CD14-positive monocyte (primary cell): Measurements from ENCODE around the gene PTPN18. TPM values are rescaled to one million over a fixed set of nuclear protein-coding genes. Genes with fewer than 3 reads are reported as not detected.
"Not testable (repeated sequence)": the region's sequence is repeated elsewhere in the genome, so short reads cannot be mapped to it uniquely, and the experiment has no call there.

Source experiments
- DNase-seq, 3 donors: peaks; one replicate each; pipeline ENCODE4 v3.0.0-alpha.2; 2011 to 2022
- H2AFZ ChIP-seq: 2 replicates; pipeline ENCODE4 v1.6.0; 2012; ENCODE audit warnings: mild to moderate bottlenecking, low read depth, low read length, inconsistent platforms; ENCODE audit not compliant: insufficient read depth, poor library complexity, severe bottlenecking
- H3K27ac ChIP-seq, 2 donors: 1 replicate in 1 of 2; 2 replicates in 1 of 2; pipeline ENCODE4 v1.5.1; 2012 to 2013; ENCODE audit warnings: low read length in 2 of 2, control low read depth in 1 of 2, inconsistent platforms in 1 of 2, low read depth in 1 of 2, mild to moderate bottlenecking in 1 of 2
- H3K27me3 ChIP-seq, 2 donors: one replicate each; pipeline versions ENCODE4 v1.6.0 to v1.6.1; 2011 to 2013; ENCODE audit warnings: low read length in 2 of 2; ENCODE audit not compliant: control insufficient read depth in 2 of 2, insufficient read depth in 2 of 2
- H3K36me3 ChIP-seq, 2 donors: replicated peaks in 1 of 2; 1 replicate in 1 of 2; 2 replicates in 1 of 2; pipeline versions ENCODE4 v1.5.1 to v1.6.1; 2012 to 2013; ENCODE audit warnings: low read length in 2 of 2, control low read depth in 1 of 2, inconsistent platforms in 1 of 2, mild to moderate bottlenecking in 1 of 2; ENCODE audit not compliant: insufficient read depth in 2 of 2, control insufficient read depth in 1 of 2
- H3K4me1 ChIP-seq, 2 donors: 1 replicate in 1 of 2; 2 replicates in 1 of 2; pipeline versions ENCODE4 v1.5.1 to v1.6.1; 2012 to 2013; ENCODE audit warnings: low read length in 2 of 2, control low read depth in 1 of 2, inconsistent platforms in 1 of 2, mild to moderate bottlenecking in 1 of 2, moderate library complexity in 1 of 2; ENCODE audit not compliant: insufficient read depth in 2 of 2, control insufficient read depth in 1 of 2
- H3K4me2 ChIP-seq: replicated peaks from 2 replicates; pipeline ENCODE3; 2012; ENCODE audit warnings: low read length, moderate library complexity, mild to moderate bottlenecking; ENCODE audit not compliant: poor library complexity, severe bottlenecking; ENCODE audit errors: extremely low read depth
- H3K4me3 ChIP-seq, 3 experiments: fragments of 200-600 bp in 1 of 3; sonication (generic) in 1 of 3; replicated peaks in 1 of 3; 1 replicate in 2 of 3; 2 replicates in 1 of 3; pipeline ENCODE4 v1.5.1; 2011 to 2013; ENCODE audit warnings: low read length in 3 of 3, mild to moderate bottlenecking in 3 of 3, control low read depth in 2 of 3, low read depth in 2 of 3, inconsistent platforms in 1 of 3, moderate library complexity in 1 of 3
- H3K79me2 ChIP-seq: 2 replicates; pipeline ENCODE4 v1.6.0; 2012; ENCODE audit warnings: mild to moderate bottlenecking, control low read depth, inconsistent platforms, low read length, moderate library complexity; ENCODE audit not compliant: insufficient read depth
- H3K9ac ChIP-seq: 2 replicates; pipeline ENCODE4 v1.6.0; 2017; ENCODE audit warnings: low read length, mild to moderate bottlenecking; ENCODE audit not compliant: insufficient read depth, poor library complexity, severe bottlenecking
- H3K9me3 ChIP-seq, 2 donors: replicated peaks in 1 of 2; 1 replicate in 1 of 2; 2 replicates in 1 of 2; pipeline versions ENCODE4 v1.5.1 to v1.6.1; 2012 to 2013; ENCODE audit warnings: low read length in 2 of 2, control low read depth in 1 of 2; ENCODE audit not compliant: control insufficient read depth in 1 of 2, insufficient read depth in 1 of 2
- H4K20me1 ChIP-seq: 2 replicates; pipeline ENCODE4 v1.6.0; 2012; ENCODE audit warnings: mild to moderate bottlenecking, low read length, control low read depth, moderate library complexity; ENCODE audit not compliant: insufficient read depth
- H3K27ac Mint-ChIP-seq, 7 donors: one replicate each; pipeline ENCODE4 v1.8.0; 2020; ENCODE audit warnings: mild to moderate bottlenecking in 7 of 7, mixed read lengths in 7 of 7, moderate library complexity in 6 of 7, inconsistent platforms in 2 of 7
- H3K27me3 Mint-ChIP-seq, 3 donors: one replicate each; pipeline ENCODE4 v1.8.0; 2021 to 2022; ENCODE audit warnings: low read depth in 3 of 3, mild to moderate bottlenecking in 3 of 3, mixed read lengths in 3 of 3, moderate library complexity in 3 of 3, inconsistent platforms in 1 of 3
- H3K36me3 Mint-ChIP-seq, 2 donors: one replicate each; pipeline ENCODE4 v1.8.0; 2020; ENCODE audit warnings: mixed read lengths in 2 of 2, inconsistent platforms in 1 of 2, mild to moderate bottlenecking in 1 of 2
- H3K4me1 Mint-ChIP-seq: one replicate; pipeline ENCODE4 v1.8.0; 2020; ENCODE audit warnings: mild to moderate bottlenecking, mixed read lengths
- H3K4me3 Mint-ChIP-seq, 2 donors: one replicate each; pipeline ENCODE4 v1.8.0; 2020; ENCODE audit warnings: mild to moderate bottlenecking in 2 of 2, mixed read lengths in 2 of 2, moderate library complexity in 1 of 2
- H3K9me3 Mint-ChIP-seq, 7 donors: one replicate each; pipeline ENCODE4 v1.8.0; 2020 to 2022; ENCODE audit warnings: mixed read lengths in 7 of 7, mild to moderate bottlenecking in 6 of 7, moderate library complexity in 6 of 7, inconsistent platforms in 2 of 7
- WGBS: methylation state at CpG from one replicate; pipeline ENCODE4 v1.1.5; 2013; ENCODE audit warnings: missing lambda C conversion rate; ENCODE audit not compliant: insufficient coverage; 5-methylcytosine and 5-hydroxymethylcytosine counted together
- intact Hi-C, 2 donors: fragments of 100-400 bp; cut with micrococcal nuclease; formaldehyde crosslinking; loops; one replicate each; pipeline versions ENCODE4 v1.15.0 to v1.15.1; 2023
- polyA plus RNA-seq, 3 donors: library from polyadenylated mRNA; depleted of rRNA in 1 of 3; unstranded in 2 of 3; stranded (reverse) in 1 of 3; fragments of 300-500 nt in 2 of 3; fragments of >200 nt in 1 of 3; fragmentation: Illumina TruSeq in 2 of 3; gene quantifications; 1 replicate in 2 of 3; 2 replicates in 1 of 3; pipeline ENCODE4 v1.2.3, GENCODE V29; 2012 to 2021
- small RNA-seq: library from RNA; depleted of rRNA; stranded (forward); fragments of <200 nt; gene quantifications from one replicate; pipeline ENCODE3, GENCODE V24; 2012; ENCODE audit warnings: low read depth; ENCODE audit not compliant: insufficient read length

The PTPN18 gene
- polyA plus RNA-seq, 3 donors = 72.2 to 365 (median 102) TPM

- no CpG with 5 or more reads among the region's 1 CpG for WGBS
- H3K9me3 Mint-ChIP-seq, H3K27ac Mint-ChIP-seq: not testable (repeated sequence)
Observed at GRCh38 chr2:130416693-130417092, 60.8 kb downstream of the PTPN18 start.

GRCh38 chr2:130418845-130419244 is 63.0 kb downstream of the PTPN18 start:
- intact Hi-C loops, H3K4me1 ChIP-seq, H3K36me3 ChIP-seq, H3K9me3 Mint-ChIP-seq, H4K20me1 ChIP-seq, H3K27ac ChIP-seq, H3K9me3 ChIP-seq, H3K27ac Mint-ChIP-seq, H3K9ac ChIP-seq, H2AFZ ChIP-seq, H3K27me3 ChIP-seq, H3K4me3 ChIP-seq, H3K4me1 Mint-ChIP-seq, H3K36me3 Mint-ChIP-seq, H3K4me3 Mint-ChIP-seq, H3K4me2 ChIP-seq, DNase-seq, H3K79me2 ChIP-seq: not testable (repeated sequence)
- H3K27me3 Mint-ChIP-seq = peaks cover 3 to 15% (median 11%) of the 10 kb centered on the region in 3 donors
- no CpG with 5 or more reads among the region's 1 CpG for WGBS

More at GRCh38 chr2:130416693-130417092, 60.8 kb downstream of the PTPN18 start:
- H4K20me1 ChIP-seq, H3K27me3 Mint-ChIP-seq, H3K27me3 ChIP-seq, H3K4me1 Mint-ChIP-seq, intact Hi-C loops, H3K36me3 Mint-ChIP-seq, H3K9me3 ChIP-seq, H3K4me2 ChIP-seq, H3K4me3 ChIP-seq, H2AFZ ChIP-seq, DNase-seq, H3K36me3 ChIP-seq, H3K9ac ChIP-seq, H3K4me1 ChIP-seq, H3K79me2 ChIP-seq, H3K27ac ChIP-seq, H3K4me3 Mint-ChIP-seq: not testable (repeated sequence)

Small RNA genes within 50 kb of the gene (small RNA-seq; reads per million reads assigned to genes)
- gene AC132479.1 = not detected

Other genes starting within 250 kb of the PTPN18 start
- gene POTEF, start 226.8 kb upstream of the PTPN18 start, polyA plus RNA-seq = not detected
- not detected for gene CCDC74B, start 210.9 kb upstream of the PTPN18 start, polyA plus RNA-seq
- 10 to 100 TPM; 10.5 to 34.6 (median 14.2) TPM for gene SMPD4, start 174.5 kb upstream of the PTPN18 start, polyA plus RNA-seq
- 10 to 100 TPM; 28.8 to 66.8 (median 64.9) TPM for gene MZT2B, start 173.8 kb upstream of the PTPN18 start, polyA plus RNA-seq
- not detected for gene TUBA3E, start 157.6 kb upstream of the PTPN18 start, polyA plus RNA-seq
- gene IMP4, start 13.2 kb upstream of the PTPN18 start, polyA plus RNA-seq = 10 to 100 TPM; 57.6 to 81.2 (median 58.5) TPM
- gene POTEI, start 153.3 kb downstream of the PTPN18 start, polyA plus RNA-seq = not detected
- gene CFC1B, start 165.2 kb downstream of the PTPN18 start, polyA plus RNA-seq = not detected
- gene CFC1, start 243.5 kb downstream of the PTPN18 start, polyA plus RNA-seq = not detected